HG03045 (cell line): ENCODE data around the gene CHMP3.
"Not testable (repeated sequence)": the region's sequence is repeated elsewhere in the genome, so short reads cannot be mapped to it uniquely, and the experiment has no call there.

ENCODE experiments used
- ATAC-seq: cut with Tn5 transposase; IDR thresholded peaks from one replicate; pipeline ENCODE4 v1.9.1; 2021; ENCODE audit warnings: mild to moderate bottlenecking, moderate library complexity; ENCODE audit not compliant: unreplicated experiment

The CHMP3 gene

DNA sequence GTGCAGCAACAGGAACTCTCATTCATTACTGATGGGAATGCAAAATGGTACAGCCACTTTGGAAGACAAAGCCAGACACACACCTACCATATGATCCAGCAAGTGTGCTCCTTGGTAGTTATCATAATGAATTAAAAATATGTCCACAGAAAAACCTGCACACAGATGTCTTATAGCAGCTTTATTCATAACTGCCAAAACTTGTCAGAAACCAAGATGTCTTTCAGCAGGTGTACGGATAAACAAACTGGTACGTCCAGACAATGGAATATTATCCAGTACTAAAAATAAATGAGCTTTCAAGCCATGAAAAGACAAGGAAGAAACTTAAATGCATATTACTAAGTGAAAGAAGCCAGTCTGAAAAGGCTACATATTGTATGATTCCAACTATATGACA is 50.4 kb downstream of the CHMP3 start:
- ATAC-seq, result no peak

DNA sequence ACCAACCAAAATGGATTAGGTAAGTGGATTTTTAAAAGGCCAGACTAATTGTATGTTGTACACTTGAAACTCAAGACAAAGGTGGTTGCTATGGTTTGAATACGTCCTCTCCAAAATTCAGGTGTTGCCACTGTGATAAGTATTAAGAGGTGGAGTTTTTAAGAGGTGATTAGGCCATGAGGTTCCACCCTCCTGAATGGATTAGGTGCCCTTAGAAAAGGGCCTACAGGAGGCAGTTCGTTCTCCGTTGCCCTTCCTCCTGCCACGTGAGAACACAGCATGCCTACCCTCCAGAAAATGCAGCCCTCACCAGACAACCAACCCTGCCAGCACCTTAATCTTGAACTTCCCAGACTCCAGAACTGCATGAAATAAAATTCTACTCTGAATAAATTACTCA is 51.2 kb downstream of the CHMP3 start:
- no peak for ATAC-seq

DNA sequence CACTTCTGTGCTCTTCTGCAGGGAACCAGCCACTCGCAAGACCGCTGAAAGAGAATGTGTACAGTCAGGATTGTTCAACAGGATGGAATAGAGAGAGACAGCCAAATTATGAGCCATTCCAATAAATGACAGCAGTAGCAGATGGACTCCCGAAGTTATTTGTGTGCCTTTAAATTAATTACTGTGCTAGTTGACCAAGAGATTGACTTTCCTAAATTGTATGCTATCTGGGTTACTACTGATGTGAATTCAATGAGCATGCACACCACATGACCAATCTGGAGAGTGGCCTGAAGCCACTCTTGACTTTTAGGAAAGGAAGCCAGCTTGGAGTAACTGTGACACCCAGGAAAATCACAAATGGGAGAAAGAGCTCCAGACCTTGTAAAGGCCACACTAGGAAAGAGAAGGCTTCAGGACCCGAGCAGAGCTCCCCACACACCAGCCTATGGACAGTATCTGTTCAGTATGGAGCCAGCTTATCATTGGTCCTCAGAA is 52.8 kb downstream of the CHMP3 start:
- ATAC-seq, result no peak

DNA sequence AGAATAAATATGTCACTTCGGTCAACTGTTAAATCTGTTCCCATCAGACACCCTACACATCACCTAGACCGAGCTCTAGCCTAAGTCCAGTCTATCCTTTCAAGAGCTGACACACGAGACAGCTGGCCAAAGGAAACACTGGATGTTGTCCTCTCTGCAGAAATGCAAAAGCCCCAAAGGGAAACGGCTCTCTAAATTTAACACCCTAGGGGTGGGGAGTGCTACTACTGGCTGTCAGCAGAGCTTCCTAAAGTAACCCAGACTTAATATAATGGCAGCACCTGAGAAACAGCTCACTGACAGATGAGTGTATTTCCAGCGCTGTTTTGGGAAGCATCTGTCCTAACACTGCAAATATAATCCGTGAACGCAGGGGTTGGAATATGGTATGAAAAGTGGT is 55.6 kb downstream of the CHMP3 start:
- ATAC-seq, result no peak

DNA sequence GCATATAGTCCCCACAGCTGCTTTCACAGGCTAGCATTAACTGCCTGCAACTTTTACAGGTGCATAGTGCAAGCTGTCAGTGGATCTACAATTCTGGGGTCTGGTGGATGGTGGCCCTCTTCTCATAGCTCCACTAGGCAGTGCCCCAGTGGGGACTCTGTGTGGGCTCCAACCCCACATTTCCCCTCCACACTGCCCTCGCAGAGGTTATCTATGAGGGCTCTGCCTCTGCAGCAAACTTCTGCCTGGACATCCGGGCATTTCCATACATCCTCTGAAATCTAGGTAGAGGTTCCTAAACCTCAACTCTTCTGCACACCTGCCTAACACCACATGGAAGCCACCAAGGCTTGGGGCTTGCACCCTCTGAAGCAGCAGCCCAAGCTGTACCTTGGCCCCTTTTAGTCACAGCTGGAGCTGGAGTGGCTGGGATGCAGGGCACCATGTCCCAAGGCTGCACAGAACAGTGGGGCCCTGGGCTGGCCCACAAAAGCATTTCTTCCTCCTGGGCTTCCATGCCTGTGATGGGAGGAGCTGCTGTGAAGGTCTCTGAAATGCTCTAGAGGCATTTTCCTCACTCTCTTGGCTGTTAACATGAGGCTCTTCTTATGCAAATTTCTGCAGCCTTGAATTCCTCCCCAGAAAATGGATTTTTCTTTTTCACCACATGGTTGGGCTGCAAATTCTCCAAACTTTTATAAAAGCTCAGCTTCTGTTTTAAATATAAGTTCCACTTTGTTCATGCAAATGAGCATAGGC is 62.7 kb downstream of the CHMP3 start:
- ATAC-seq, result no peak

DNA sequence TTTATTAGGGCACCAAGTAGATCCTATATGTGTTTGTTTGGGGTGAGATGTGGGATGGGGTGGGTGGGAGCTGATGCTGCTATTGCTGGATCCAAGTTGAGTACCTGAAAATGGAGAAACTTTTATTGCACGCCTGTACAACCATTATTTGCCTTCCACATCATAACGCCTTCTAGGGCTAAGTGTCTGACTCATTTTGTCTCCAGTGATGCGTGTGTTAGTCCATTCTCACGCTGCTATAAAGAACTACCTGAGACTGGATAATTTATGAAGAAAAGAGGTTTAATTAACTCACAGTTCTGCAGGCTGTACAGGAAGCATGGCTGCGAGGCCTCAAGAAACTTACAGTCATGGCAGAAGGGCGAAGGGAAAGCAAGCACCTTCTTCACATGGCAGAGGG is 63.9 kb downstream of the CHMP3 start:
- ATAC-seq, result no peak

DNA sequence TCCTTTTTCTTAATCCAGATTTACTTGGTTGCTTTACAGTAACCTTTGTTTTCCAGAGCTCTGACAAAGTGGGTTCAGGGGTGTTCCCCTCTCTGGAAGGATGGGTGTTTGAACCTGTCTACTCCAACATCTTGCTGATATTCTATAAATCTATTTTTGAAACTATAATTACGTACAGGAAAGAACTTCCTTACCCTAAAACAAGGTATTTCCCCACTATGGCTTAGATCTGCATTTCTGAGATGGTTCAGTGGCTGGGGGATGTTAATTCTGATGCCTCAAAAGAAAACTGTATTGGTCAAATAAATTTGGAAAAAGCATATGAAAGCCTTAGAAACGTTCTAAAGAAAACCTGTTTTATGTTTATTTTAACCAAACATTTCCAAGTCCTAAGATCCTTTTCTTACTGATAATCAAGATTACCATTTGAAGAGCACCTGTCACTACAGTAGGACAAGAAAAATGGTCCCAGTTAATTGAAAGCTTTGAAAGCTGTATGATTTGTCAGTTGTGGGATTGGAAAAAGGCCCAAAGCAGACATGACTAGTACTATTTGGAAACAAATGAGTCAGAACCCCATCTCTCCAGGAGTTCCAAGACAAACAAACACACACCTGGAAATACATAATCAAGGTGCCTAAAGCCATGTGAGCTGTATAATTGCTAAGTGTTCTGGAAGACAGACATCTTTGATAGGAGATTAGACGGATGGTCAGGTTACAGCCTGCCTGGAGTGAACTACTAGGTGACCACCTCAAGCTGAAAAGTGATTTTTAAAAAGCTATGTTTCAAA is 64.6 kb downstream of the CHMP3 start:
- no peak for ATAC-seq

DNA sequence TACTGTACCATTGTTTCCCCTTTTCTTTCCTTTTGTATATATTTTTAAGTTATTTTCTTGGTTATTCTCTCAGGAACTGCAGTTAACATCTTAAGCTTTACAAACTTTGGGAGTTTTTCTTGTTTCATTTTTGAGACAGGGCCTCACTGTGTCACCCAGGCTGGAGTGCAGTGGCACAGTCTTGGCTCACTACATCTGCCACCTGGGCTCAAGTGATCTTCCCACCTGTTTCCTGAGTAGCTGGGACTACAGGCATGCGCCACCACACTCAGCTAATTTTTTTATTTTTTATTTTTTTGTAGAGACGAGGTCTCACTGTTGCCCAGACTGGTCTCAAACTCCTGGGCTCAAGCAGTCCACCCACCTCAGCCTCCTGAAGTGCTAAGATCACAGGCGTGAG is 66.9 kb downstream of the CHMP3 start:
- not testable (repeated sequence) for ATAC-seq

DNA sequence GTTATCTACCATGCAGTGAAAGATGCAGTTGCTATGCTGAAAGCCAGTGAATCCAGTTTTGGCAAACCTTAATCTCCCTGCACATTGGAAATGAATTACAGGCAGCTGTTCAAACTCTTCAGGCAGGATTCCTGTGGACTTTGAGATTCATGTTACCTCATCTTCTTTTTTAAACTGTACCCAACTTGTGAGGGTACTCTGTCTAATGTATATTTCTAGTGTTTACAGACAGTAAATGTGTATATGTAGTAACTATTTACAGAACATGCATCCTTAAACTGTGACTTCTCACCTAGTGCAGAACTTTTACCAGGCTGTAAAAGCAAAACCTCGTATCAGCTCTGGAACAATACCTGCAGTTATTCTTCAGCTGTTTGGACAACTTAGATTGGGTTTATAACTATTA is 71.2 kb downstream of the CHMP3 start:
- ATAC-seq, result no peak

DNA sequence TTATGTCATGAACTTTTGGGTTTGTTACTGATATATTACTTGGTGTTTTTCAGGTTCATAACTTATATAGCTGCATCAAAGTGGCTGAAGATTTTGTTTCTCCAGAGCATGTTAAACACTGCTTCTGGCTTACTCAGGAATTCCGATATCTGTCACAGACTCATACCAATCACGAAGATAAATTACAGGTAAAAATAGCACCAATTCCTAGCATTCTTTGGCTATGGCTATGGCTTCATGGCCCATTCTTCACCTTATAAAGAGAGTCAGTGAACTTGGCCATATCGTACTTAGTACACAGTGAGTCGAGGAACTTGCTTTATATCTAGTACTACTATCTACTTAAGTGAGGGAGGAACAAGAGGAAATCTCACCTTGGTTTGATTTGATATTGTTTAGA is 72.2 kb downstream of the CHMP3 start:
- ATAC-seq, result no peak

DNA sequence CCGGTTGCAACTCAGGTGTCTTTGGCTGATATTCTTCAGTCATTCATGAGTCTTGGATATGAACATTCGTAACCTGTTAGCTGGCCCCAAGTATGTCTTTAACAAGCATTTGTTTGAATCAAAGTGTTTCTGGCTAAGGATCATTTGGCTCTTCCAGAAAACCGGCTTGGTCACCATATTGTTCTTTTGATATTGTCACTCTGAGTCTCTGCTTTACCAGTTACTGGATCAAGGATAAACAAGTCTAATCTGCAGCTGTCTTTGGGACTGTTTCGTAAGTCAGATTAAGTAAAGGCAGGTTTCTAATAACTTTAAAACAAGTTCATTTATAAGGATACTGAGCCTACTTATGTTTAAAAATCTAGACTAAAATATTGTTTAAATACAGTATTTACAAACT is 73.0 kb downstream of the CHMP3 start:
- no peak for ATAC-seq

DNA sequence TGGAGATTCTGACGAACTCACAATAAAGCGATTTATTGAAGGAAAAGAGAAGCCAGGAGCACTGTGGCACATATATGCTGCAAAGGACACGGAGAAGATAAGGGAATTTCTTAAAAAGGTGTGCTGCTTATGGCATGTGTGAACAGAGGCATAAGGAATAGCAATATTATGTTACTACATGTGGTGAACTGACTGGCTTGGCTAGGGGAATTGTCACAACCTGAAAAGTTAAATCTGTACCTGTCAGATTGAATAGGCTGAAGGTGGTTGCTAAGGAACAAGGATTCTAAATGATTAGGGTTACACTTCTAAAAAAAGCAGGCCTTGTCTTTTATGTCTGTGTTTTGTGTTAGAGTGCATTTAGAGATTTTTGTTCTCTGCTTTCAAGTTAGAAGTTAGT is 73.7 kb downstream of the CHMP3 start:
- no peak for ATAC-seq

DNA sequence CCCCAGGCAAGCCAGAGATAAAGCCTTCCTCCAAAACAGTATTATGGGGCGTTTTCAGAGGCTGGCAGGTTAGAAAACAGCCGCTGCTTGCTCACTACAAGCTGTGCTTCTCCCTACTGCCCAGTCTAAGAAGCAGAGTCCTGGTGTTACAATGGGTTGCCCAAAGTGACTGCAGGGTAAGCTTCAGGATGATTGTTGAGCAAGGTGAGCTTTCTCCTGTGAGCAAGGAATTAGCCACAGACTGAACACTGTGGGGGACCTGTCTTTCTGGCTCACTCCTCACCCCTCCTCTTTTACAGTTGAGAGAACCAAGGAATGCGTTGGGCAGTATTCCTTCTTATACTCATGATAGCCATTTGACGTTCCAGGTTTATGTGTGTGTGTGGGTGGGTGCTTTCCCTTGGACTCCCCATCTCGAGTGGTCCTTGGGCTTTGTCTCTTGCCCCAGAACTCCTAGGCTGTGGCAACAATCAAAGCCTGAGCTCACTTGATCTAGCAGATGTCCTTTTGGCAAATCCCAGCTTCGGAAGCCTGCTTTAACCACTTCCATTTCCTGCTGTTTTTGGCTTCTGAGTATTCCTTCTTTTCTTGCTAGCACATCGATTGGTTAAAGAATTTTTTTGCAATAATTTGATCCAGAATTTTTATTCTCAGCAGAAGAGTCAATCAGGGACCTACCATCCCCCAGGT is 74.5 kb downstream of the CHMP3 start:
- ATAC-seq, result no peak

DNA sequence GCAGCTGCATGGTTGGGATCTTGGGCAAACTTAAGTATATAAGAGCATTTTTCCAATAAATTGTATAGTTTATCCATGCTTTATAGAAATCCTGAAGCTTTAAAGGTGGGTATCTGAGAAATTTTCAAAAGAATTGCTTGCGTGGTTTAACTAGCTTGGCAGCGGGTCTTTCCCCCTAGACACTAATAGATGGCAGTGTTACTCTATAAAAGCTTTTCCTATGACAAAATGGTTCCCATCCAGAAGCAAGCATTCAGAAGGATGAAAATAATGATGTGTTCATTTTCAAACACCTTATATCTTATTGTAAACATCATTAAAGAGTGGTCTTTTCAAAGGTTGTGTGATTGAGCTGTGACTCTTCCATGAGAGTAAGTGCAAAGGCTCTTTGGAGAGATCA is 76.2 kb downstream of the CHMP3 start:
- no peak for ATAC-seq

DNA sequence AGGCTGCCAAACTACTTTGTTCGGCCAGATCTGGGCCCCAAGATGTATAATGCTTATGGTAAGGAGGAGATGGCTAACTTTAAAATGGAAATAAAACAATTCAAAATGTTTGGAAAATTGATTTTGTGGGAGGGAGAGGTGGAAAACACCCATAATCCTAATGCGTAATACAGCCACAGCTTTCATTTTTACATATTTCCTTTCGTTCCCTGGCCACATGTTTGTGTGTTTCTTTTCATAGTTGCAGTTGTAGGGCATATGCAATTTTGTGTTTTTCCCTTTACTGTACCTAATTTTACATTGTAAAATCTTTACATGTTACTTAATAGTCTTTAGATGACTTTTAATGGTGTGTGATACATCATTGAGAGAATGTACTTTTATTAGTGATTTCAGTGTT is 77.4 kb downstream of the CHMP3 start:
- no peak for ATAC-seq

DNA sequence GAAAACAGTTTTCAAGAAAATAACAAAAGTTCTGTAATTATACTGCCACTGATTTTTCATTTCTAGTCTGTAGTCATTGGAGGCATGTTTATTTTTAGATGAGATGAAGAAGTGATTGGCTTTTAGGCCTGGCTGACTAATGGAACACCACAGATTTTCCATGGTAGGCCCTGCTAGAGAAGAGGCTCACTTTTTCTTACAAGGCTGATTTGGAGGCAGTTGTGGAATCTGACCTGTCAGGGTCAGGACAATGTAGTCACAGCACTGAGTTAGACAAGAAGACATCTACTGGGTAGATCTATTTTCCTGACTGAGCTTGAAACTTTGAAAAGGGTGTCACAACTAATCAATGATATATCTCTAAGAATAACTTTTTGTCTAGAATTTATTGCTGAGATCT is 78.1 kb downstream of the CHMP3 start:
- ATAC-seq, result no peak

DNA sequence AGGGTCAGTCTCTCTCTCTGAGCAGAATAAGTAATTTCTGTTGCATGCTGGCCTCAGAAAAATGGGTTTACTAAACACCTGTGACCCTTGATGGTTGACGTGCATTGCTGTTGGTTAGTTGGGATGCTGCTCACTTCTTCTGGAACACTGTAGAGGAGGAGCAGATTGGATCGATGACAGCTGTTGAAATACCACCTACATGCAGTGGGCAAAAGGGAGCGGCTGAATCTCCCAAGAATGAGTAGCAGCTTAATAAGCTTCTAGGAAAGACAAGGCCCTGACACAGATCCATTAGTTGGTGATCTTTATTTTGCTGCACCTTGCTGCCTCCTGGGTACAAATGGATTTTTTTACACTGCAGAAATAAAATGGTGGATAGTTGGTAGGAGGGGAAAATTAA is 78.9 kb downstream of the CHMP3 start:
- no peak for ATAC-seq

DNA sequence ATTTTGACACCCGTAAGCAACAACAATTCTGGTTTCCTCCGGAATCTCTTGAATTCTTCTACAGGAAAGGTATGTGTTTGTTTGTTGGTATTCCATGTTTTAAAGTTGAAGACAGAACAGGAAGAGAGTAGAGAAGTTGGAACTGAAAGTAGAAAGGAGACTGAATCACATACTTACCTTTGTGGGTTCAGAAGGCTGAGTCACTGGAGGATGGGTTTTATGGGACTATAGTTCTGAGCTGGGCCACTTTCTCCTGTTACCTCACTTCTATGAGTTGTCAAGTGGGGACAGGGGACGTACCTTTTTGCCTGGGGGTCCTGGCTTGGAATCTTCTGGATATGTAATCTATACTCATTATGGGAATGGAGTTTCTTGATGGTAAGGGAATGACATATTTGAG is 81.2 kb downstream of the CHMP3 start:
- ATAC-seq, result no peak

DNA sequence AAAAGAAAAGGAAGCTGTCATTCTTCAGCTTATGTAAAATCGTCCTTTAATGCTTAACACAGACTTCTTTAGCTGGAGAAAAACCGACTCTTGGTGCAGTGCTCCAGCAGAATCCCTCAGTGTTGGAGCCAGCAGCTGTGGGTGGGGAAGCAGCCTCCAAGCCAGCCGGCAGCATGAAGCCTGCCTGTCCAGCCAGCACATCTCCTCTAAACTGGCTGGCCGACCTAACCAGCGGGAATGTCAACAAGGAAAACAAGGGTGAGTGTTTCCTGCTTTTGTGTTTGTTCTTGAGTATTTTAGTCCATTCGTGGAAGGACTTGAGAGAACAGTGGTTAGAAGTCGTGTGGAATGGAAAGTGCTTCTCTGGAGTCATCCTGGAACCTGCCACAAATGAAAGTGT is 83.1 kb downstream of the CHMP3 start:
- no peak for ATAC-seq

DNA sequence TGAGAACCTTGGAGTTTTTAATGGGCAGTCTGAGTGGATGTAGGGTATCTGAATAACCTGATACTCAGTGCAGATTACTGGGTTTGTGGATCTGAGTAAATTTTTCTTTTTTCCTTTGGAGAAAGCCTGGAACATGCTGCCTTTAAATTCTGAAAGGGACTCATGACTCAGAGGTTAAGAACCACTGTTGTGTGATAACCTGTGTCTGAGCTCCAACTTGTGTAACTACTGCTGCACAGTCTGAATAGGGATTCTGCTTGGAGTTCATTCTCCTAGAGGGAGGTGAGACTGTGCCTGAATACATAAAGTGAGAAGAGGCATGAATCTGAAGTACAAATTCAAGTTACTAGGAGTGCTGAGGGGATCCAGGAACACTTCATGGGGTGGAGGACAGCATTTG is 85.9 kb downstream of the CHMP3 start:
- no peak for ATAC-seq

DNA sequence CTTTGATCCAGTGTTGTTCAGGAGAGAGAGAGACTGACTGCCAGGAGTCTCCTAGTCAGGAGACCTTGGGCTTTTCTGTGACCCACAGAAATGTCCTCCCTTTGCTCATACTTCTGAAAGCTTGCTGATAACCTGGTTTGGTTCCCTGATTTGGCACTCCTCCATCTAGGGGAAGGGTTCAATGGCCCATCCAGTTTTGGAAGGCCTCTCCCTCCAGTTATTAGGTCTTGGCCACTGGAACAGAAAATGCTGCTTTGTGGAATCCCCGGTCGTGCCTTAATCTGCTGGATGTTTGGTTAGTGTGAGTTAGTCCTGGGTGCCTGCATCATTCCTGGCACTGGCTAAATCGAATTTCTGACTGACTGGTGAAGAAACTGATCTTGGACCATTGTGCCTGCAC is 86.3 kb downstream of the CHMP3 start:
- ATAC-seq, result no peak

DNA sequence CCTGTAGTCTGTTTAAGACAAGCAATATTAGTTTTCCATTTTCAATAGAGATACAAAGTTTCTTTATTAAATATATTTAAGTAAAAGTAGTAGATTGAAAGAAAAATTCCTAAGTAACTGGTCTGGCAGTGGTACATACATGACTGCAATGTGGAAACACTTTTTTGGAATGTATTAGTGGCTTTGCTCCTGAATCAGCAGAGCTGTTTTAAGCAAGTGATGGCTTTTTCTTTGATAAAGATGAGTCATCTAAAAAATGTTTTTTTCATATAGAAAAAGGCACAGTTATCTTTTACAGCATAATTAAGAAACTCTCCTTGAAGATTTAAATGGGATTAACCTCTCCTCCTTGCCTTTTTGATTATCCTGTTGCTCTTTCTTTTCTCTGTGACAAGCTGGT is 87.2 kb downstream of the CHMP3 start:
- no peak for ATAC-seq
